Muscle layer of duodenum (tissue), 2 donors: ENCODE results near the gene WDR35.
"Not testable (repeated sequence)": the region's sequence is repeated elsewhere in the genome, so short reads cannot be mapped to it uniquely, and the experiment has no call there.

ENCODE experiments used
- H3K27ac ChIP-seq: one replicate; pipeline ENCODE4 v1.7.0; 2013; ENCODE audit warnings: mild to moderate bottlenecking, low read length
- H3K27me3 ChIP-seq: one replicate; pipeline ENCODE4 v1.7.0; 2013; ENCODE audit warnings: low read depth, mild to moderate bottlenecking, control low read depth, low read length
- H3K36me3 ChIP-seq, 2 donors: one replicate each; pipeline ENCODE4 v1.7.0; 2013; ENCODE audit warnings: low read length in 2 of 2, control low read depth in 1 of 2, mild to moderate bottlenecking in 1 of 2; ENCODE audit not compliant: insufficient read depth in 2 of 2, control insufficient read depth in 1 of 2
- H3K4me1 ChIP-seq, 2 donors: one replicate each; pipeline ENCODE4 v1.7.0; 2013; ENCODE audit warnings: low read length in 2 of 2, mild to moderate bottlenecking in 2 of 2, control low read depth in 1 of 2, moderate library complexity in 1 of 2; ENCODE audit not compliant: insufficient read depth in 2 of 2, control insufficient read depth in 1 of 2
- H3K4me3 ChIP-seq, 2 donors: one replicate each; pipeline ENCODE4 v1.7.0; 2013; ENCODE audit warnings: low read length in 2 of 2, low read depth in 1 of 2, mild to moderate bottlenecking in 1 of 2
- H3K9me3 ChIP-seq, 2 donors: one replicate each; pipeline ENCODE4 v1.7.0; 2013; ENCODE audit warnings: low read length in 2 of 2, control low read depth in 1 of 2, mild to moderate bottlenecking in 1 of 2; ENCODE audit not compliant: control insufficient read depth in 1 of 2
- donor health status: healthy.

WDR35 gene

DNA sequence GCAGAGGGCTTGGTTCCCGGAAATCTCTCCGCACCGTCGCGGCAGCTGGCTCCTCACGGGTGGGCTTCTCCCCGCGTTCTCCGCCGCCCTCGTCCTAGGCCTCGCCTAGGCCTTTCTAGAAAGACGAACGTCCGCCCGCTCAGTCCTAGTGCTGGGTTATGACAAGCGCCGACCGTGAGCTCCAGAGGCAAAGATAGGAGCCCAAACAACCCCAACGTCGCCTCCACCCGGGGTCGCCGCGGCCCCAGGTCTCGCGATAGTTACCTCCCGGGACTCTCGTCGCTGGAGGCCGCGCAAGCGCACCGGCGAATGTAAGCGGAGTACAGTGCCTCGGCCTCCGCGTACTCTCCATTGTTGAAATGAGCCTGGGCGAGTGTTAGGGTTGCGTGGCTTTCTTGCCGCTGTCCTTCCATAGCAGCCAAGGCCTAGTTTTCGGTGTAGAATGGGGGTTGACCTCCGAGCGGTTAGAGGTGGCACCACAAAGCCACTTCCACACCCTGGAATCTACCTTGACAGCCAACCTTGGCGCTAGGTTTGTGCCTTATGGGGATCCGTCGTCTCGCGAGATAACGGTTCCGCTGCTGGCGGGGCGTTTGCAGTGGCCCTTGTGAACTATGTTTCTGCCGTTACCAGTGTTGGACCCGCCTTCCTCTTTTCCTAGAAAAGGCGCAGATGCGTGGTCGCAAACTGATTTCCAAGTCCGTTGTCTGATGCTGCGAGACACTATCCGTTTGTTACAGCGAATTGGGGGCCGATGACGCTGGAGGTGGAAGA lies 88.3 kb downstream of the WDR35 start, which contains the start of gene TTC32:
Gene TTC32 (minus strand): TSS at position 542 of the 774 bp plus-strand sequence. CDS start 129 bp downstream, at position 413.
- peaks cover 0 to 5% of the 10 kb centered on the region in 2 donors for H3K36me3 ChIP-seq
- peaks cover 16 to 35% of the 10 kb centered on the region in 2 donors for H3K4me1 ChIP-seq
- H3K27ac ChIP-seq = peak within 1 kb of the TSS; percentile 99
- H3K4me3 ChIP-seq = peak within 1 kb of the TSS; percentile 80 to 95
- no peaks in the 10 kb centered on the region for H3K9me3 ChIP-seq
- H3K27me3 ChIP-seq = no peaks in the 10 kb centered on the region

DNA sequence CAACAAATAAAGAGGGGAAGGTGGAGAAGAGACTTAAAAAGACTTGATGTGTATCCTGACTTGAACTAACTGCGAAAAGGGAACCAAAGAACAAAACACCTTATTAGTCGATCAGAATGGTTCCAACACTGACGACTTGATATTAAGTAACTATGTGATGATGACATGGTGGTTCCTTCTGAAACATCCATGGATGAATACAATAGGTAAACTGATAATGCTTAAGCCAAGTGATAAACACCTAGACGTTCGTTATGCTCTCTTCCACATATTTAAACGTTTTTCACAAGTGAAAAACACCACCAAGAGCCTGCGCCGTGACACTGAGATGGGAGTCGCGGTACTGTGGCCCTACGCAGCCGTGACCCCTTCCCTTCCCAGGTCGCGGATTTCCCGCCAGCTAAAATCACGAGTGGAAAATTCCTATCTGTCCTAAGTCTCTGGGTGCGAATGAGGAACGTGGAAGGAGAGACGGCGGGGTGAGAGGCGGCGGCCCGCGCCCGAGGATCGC lies 88.9 kb downstream of the WDR35 start:
- Histone ChIP-seq H3K36me3 (peaks cover 0 to 5% of the 10 kb centered on the region in 2 donors), H3K27me3 (no peaks in the 10 kb centered on the region), H3K4me3 (peak overlapping the region; percentile 80 to 95), H3K9me3 (no peaks in the 10 kb centered on the region), H3K27ac (peak overlapping the region; percentile 99), H3K4me1 (peaks cover 16 to 39% of the 10 kb centered on the region in 2 donors)

DNA sequence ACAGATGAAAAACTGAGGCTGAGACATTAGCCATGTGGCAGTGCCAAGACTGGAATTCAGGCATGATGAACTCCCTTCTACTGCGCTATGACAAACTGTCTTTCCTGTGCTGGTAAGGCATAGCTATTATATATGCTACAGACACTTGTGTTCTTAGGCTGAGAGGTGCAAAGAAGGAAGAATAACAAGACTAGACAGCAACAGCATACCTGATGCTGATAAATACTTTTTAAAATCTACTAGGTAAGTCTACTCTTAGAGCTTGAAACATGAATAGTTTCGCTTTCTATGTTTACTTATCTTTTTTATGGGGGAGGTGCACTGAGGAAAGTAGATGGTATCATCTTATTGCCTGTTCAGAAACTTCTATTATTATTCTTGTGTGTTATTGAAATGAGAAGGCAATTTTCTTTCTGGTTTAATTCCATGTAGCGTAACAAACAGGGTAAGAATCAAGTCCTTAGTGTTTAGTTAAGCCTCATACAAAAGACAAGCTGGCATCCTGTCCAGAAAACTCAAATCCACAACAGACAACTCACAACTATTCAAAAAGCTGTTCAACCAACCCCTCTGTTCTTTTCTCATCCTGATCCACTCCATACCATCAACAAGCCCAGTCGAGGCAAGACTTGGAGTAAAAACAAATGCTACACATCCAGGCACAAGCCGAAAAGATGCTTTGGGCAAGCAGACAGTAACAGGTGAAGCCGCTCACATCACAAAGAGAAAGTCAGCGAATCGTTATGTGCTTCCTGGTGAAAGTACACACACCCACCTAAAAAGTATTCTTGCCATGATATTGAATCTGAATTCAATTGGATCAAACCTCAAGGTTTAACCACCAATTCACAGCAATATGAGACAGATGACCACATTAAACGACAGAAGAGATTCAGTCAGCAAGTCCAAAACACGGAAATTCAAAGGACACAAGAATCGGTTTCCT lies 89.6 kb downstream of the WDR35 start:
- peaks cover 16 to 44% of the 10 kb centered on the region in 2 donors for H3K4me1 ChIP-seq
- H3K4me3 ChIP-seq = peak overlapping the region; percentile 80 to 95
- H3K36me3 ChIP-seq = peaks cover 0 to 5% of the 10 kb centered on the region in 2 donors
- H3K27ac ChIP-seq = peak overlapping the region; percentile 99
- no peaks in the 10 kb centered on the region for H3K9me3 ChIP-seq
- no peaks in the 10 kb centered on the region for H3K27me3 ChIP-seq

DNA sequence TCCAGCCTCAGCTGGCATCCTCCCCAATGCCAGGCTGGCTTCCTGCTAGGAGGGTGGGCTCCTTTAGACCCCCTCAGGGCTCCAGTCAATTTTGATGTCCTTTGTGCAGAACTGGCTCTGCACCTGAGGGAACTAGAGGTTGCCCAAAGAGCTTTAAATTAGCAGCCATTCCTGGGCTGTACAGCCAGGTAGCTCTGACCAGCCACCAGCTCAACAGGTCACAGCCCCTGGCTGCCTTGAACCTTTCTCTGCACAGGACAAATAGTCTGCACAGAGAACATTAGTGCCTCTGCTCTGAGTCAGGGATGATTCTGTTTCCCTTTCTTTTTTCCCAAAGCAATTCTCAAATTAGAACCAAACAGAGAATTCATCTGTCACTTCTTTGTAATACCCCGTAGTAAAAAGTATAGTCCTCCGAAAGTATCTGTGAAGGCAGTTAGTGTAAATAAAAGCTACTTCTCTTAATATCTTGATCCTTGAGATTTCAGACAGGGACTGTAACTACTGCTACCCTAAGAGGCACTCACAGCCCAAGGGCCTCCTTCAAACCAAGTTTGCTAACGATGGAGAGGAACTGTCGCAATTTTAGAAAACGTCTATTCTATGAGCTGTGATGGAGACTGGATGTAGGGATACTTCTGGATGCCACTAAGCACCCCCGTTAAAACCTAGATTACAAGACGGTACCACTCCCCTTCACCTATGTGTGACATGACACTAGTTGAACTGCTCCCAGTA lies 91.1 kb downstream of the WDR35 start:
- Histone ChIP-seq H3K27me3 (no peaks in the 10 kb centered on the region), H3K36me3 (peaks cover 0 to 5% of the 10 kb centered on the region in 2 donors), H3K27ac (no peak overlapping the region), H3K9me3 (no peaks in the 10 kb centered on the region), H3K4me3 (no peak overlapping the region), H3K4me1 (peaks cover 16 to 44% of the 10 kb centered on the region in 2 donors)

DNA sequence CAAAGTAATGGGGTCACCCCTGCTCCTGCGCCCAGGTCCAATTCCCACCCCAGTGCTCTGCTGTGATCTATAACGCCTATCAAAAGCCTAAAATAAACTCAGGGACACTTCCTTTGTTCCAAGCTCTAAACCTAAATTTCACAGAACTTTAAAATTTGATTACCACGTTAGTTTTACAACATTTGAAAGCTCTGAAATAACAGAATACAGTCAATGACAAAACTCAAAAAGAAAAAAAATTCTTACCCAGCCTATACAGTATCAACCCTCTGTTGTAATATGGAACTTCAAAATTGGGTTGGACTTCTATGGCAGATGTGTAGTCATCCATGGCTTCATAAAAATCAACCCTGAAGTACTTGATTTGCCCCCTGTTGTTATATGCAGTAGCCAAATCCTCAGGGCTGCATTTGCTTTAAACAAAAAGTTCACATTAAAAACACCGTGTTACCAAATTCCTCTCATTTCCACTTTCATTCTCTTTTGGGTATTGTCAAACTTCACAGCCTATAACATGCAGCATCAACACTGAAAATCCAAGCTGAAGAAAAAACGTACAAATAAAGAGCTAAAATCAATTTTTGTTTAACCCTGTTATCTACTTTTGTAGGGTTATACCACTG lies 92.2 kb downstream of the WDR35 start:
- peaks cover 0 to 5% of the 10 kb centered on the region in 2 donors for H3K36me3 ChIP-seq
- peaks cover 16 to 42% of the 10 kb centered on the region in 2 donors for H3K4me1 ChIP-seq
- H3K27ac ChIP-seq = no peak overlapping the region
- H3K4me3 ChIP-seq = no peak overlapping the region
- H3K27me3 ChIP-seq = no peaks in the 10 kb centered on the region
- H3K9me3 ChIP-seq = no peaks in the 10 kb centered on the region

DNA sequence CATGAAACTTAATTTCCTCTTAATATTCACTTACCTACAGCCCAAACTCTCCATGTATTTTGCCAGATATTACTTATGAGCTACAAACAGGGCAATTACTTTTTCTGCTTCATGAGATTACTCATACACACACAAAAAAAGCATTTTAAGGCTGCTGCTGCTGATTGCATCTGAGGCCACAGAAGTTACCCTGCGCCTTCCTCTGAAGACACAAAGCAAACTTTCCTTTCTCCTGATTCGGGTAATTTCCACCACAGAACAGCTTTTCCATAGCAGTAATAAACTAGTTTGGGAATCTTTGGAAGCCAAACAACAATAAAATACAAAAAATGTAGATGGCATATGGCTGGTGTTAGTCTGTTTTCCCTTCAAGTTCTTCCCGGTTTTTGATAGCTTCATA lies 94.4 kb downstream of the WDR35 start:
- Histone ChIP-seq H3K27me3 (no peaks in the 10 kb centered on the region), H3K9me3 (no peaks in the 10 kb centered on the region), H3K4me3 (no peak overlapping the region), H3K4me1 (peaks cover 16 to 38% of the 10 kb centered on the region in 2 donors), H3K36me3 (no peaks in the 10 kb centered on the region), H3K27ac (no peak overlapping the region)

DNA sequence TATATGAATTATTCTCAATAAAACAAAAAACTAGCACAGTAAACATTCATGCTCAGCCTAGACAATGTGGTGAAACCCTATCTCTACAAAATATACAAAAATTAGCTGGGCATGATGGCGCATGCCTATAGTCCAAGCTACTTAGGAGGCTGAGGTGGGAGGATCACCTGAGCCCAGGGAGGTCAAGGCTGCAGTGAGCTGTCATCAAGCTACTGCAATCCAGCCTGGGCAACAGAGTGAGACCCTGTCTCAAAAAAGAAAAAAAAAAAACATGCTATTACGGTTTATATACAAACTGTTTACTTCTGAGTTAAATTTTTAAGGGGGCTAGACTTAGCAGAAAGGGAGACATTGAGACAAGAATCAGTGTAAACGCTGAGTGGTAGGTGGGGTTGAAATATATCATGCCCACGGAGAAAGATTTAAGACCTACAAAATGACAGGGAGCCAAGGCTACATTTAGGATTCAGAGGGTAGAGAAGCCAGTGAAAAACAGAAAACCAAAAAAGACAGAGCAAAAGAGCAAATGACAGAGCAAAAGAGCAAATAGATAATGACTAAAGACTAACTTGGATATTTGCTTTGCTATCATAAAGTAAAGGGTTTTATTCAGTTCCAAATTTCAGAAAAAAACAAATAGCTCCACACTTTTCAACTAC lies 95.6 kb downstream of the WDR35 start:
- Histone ChIP-seq H3K4me1 (peaks cover 16 to 31% of the 10 kb centered on the region in 2 donors), H3K27me3 (no peaks in the 10 kb centered on the region), H3K4me3 (no peak overlapping the region), H3K36me3 (no peaks in the 10 kb centered on the region), H3K27ac (no peak overlapping the region), H3K9me3 (no peaks in the 10 kb centered on the region)

DNA sequence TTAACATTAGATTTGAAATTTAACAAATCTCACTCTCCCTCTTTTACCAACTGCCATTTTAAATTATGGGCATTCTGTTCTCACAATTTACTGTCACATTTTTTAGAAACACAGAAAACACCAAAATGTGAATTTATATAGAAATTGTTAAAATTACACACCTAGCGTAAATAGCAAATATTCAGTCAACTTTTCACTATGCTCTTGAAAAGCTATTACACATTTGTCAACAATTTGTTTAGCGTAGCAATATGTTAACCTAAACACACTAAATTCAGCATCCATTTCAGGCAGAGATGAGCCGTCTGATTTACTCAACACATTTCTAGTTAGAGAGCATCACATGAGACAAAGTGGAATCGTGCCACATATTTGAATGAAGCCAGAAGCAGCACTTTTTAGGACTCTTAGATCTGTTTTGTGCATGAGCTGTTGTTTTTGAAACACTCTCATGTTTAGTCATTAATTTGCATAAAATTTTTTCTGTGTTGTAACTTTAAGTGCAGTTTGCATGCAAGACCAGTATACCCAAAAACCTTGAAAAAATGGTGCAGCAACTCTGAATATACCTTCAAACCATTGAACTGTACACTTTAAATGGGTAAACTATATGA lies 96.3 kb downstream of the WDR35 start:
- Histone ChIP-seq H3K4me1 (peaks cover 11 to 26% of the 10 kb centered on the region in 2 donors), H3K27ac (no peak overlapping the region), H3K36me3 (no peaks in the 10 kb centered on the region), H3K27me3 (no peaks in the 10 kb centered on the region), H3K9me3 (no peaks in the 10 kb centered on the region), H3K4me3 (no peak overlapping the region)

DNA sequence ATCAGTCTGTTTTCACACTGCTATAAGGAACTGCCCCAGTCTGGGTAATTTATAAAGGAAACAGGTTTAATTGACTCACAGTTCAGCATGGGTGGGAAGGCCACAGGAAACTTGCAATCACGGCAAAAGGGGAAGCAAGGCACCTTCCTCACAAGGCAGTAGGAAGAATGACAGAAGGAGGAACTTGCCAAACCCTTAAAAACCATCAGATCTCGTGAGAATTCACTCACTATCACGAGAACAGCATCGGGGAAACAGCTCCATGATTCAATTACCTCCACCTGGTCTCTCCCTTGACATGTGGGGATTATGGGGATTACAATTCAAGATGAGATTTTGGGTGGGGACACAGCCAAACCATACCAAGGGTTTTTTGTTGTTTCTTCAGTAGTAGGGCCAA lies 97.9 kb downstream of the WDR35 start:
- not testable (repeated sequence) for H3K27ac ChIP-seq, H3K36me3 ChIP-seq, H3K27me3 ChIP-seq, H3K9me3 ChIP-seq, H3K4me1 ChIP-seq, H3K4me3 ChIP-seq

DNA sequence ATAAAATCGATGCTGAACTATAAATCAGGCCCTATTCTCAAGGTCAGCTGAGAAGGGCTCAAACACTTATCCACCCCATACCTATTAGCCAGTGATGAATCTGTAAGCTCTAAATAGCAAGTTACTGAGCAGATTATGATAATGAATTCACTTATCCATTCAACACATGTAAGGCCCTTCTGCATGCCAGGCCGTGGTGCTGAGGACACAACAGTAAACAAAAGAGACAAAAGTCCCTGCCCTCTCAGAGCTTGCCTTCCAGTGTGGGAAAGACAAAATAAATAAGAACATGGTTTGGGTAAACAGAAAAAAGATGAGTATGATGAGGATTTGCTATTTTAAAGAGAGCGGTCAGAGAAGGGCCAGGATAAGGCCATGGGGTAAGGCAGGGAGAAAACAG lies 99.8 kb downstream of the WDR35 start:
- Histone ChIP-seq H3K27ac (no peak overlapping the region), H3K36me3 (no peaks in the 10 kb centered on the region), H3K4me1 (no peaks in the 10 kb centered on the region), H3K9me3 (no peaks in the 10 kb centered on the region), H3K27me3 (no peaks in the 10 kb centered on the region), H3K4me3 (no peak overlapping the region)
